Activated T-helper 1 cell treated with anti-CD3 and anti-CD28 coated beads, Interleukin-12 subunit alpha, Interleukin-12 subunit beta, Interleukin-2, Interleukin-4 antibody, amounts not matched to agents 30 ng/mL and 10 ng/mL and 1 ng/mL, durations not matched to agents 14 hours and 24 hours and 36 hours (primary cell): ENCODE results near the gene SEC14L6. TPM values are rescaled to one million over a fixed set of nuclear protein-coding genes. Genes with fewer than 3 reads are reported as not detected.
"Not testable (repeated sequence)": the region's sequence is repeated elsewhere in the genome, so short reads cannot be mapped to it uniquely, and the experiment has no call there.

Source experiments
- DNase-seq: peaks from one replicate; pipeline ENCODE4 v3.0.0; 2021; ENCODE audit warnings: low spot score
- H3K27ac Mint-ChIP-seq: one replicate; pipeline ENCODE4 v1.8.0; 2021; ENCODE audit warnings: mild to moderate bottlenecking, mixed read lengths
- H3K27me3 Mint-ChIP-seq: one replicate; pipeline ENCODE4 v1.8.0; 2022; ENCODE audit warnings: mild to moderate bottlenecking, moderate library complexity, mixed read lengths; ENCODE audit not compliant: insufficient read depth
- H3K36me3 Mint-ChIP-seq: one replicate; pipeline ENCODE4 v1.8.0; 2021; ENCODE audit warnings: low read depth, mixed read lengths
- H3K4me1 Mint-ChIP-seq: one replicate; pipeline ENCODE4 v1.8.0; 2021; ENCODE audit warnings: low read depth, mixed read lengths
- H3K4me3 Mint-ChIP-seq: one replicate; pipeline ENCODE4 v1.8.0; 2021; ENCODE audit warnings: mild to moderate bottlenecking, moderate library complexity, mixed read lengths
- H3K9me3 Mint-ChIP-seq: one replicate; pipeline ENCODE4 v1.8.0; 2021; ENCODE audit warnings: mixed read lengths
- intact Hi-C: fragments of 100-400 bp; cut with micrococcal nuclease; formaldehyde crosslinking; loops from one replicate; pipeline ENCODE4 v1.15.1; 2024
- total RNA-seq: library from RNA; stranded (reverse); gene quantifications from 2 replicates; pipeline ENCODE4 v1.2.3, GENCODE V29; 2022

Gene SEC14L6
- total RNA-seq, 1 donor from 2014 or later, result not detected

- Mint-ChIP-seq H3K36me3 (no peaks in the 10 kb centered on the region), H3K27ac (no peak overlapping the region), H3K27me3 (peaks cover 3% of the 10 kb centered on the region), H3K9me3 (no peaks in the 10 kb centered on the region), H3K4me1 (no peaks in the 10 kb centered on the region), H3K4me3 (no peak overlapping the region)
- no peak for DNase-seq
- intact Hi-C loops, result no loop called here
Observed at GRCh38 chr22:30562366-30562765, 15.8 kb upstream of the SEC14L6 start.

- no peaks in the 10 kb centered on the region for H3K9me3 Mint-ChIP-seq
- no peaks in the 10 kb centered on the region for H3K36me3 Mint-ChIP-seq
Observed at GRCh38 chr22:30561402-30562189, 15.1 kb upstream of the SEC14L6 start.

GRCh38 chr22:30560643-30561202 is 14.2 kb upstream of the SEC14L6 start:
- intact Hi-C loops, H3K4me1 Mint-ChIP-seq, H3K4me3 Mint-ChIP-seq, H3K27ac Mint-ChIP-seq, H3K27me3 Mint-ChIP-seq, DNase-seq, H3K36me3 Mint-ChIP-seq, H3K9me3 Mint-ChIP-seq: not testable (repeated sequence)

More at GRCh38 chr22:30561402-30562189, 15.1 kb upstream of the SEC14L6 start:
- Mint-ChIP-seq H3K4me1 (no peaks in the 10 kb centered on the region), H3K27me3 (no peaks in the 10 kb centered on the region), H3K4me3 (no peak overlapping the region), H3K27ac (no peak overlapping the region)
- intact Hi-C loops, result no loop called here
- no peak for DNase-seq

- Mint-ChIP-seq H3K36me3 (no peaks in the 10 kb centered on the region), H3K27me3 (no peaks in the 10 kb centered on the region)
- intact Hi-C loops, result no loop called here
Observed at GRCh38 chr22:30559889-30560288, 13.3 kb upstream of the SEC14L6 start.

GRCh38 chr22:30557243-30557642 is 10.7 kb upstream of the SEC14L6 start:
- Mint-ChIP-seq H3K27me3 (no peaks in the 10 kb centered on the region), H3K27ac (no peak overlapping the region), H3K36me3 (no peaks in the 10 kb centered on the region), H3K9me3 (no peaks in the 10 kb centered on the region), H3K4me3 (no peak overlapping the region), H3K4me1 (no peaks in the 10 kb centered on the region)
- no peak for DNase-seq
- intact Hi-C loops, result no loop called here

More at GRCh38 chr22:30559889-30560288, 13.3 kb upstream of the SEC14L6 start:
- no peak for DNase-seq
- Mint-ChIP-seq H3K4me3 (no peak overlapping the region), H3K27ac (no peak overlapping the region), H3K4me1 (no peaks in the 10 kb centered on the region), H3K9me3 (no peaks in the 10 kb centered on the region)

DNA sequence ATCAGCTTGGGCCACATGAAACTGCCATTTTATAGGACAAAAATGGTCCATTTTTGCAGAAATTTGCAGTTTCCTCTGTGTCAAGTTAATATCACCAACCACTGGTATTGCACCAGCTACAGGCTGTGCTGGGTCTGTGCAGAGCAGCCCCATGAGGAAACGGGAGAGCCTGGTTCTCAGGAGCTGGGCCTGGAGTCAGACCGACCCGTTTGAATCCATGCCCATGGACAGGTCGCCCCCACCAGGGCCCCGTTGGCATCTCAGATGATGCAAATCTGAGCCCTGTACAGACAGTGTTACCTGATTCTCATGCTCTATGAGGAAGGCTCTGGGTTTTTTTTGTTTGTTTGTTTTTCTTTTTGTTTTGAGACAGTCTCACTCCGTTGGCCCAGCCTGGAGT is 9.8 kb upstream of the SEC14L6 start:
- intact Hi-C loops, result no loop called here
- H3K36me3 Mint-ChIP-seq, result no peaks in the 10 kb centered on the region
- H3K9me3 Mint-ChIP-seq, result no peaks in the 10 kb centered on the region
- no peak for DNase-seq
- no peaks in the 10 kb centered on the region for H3K4me1 Mint-ChIP-seq
- H3K27me3 Mint-ChIP-seq, result no peaks in the 10 kb centered on the region
- no peak overlapping the region for H3K4me3 Mint-ChIP-seq
- no peak overlapping the region for H3K27ac Mint-ChIP-seq

DNA sequence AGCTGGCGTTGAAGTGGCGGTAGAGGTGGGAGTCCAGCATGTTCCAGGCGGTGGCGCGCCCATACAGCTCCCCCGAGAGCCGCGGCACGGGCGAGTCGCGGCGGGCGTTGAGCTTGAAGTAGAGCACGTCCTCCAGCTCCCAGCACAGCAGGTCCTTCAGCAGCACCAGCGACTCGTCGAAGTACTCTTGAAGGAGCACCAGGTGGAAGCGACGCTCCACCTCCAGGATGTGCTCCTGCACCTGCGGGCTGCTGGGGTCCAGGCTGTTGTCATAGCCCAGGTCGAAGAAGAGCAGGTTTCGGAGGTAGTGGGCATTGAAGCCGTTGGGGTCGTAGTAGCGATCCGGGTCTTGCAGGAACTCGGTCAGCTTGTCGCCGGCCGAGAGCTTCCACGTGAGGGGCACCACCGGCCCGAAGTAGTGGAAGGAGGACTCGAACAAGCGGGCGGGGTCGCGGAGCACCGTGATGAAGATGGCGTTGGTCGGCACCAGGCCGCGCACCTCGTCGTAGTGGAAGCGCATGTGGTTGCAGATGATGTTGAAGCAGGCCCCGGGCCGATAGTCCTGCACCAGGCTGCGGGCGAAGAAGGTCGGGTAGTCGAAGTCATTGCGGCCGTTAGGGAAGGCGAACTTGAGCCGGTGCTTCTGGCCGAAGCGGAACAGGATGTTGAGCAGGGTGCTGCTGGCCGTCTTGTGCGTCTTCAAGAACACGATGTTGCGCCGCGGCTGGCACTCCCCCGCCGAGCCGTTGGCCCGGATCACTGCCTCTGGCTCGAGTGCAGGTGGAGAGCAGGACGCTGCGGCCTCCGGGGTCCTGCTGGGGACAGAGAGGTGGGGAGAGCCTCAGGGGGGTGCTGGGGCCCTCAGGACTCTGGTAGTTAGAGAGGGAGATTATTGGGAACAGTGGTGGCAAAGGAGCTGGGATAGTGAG is 9.0 kb upstream of the SEC14L6 start:
- no peaks in the 10 kb centered on the region for H3K36me3 Mint-ChIP-seq
- H3K4me3 Mint-ChIP-seq, result no peak overlapping the region
- H3K27me3 Mint-ChIP-seq, result no peaks in the 10 kb centered on the region
- H3K27ac Mint-ChIP-seq, result no peak overlapping the region
- no peaks in the 10 kb centered on the region for H3K4me1 Mint-ChIP-seq
- intact Hi-C loops, result no loop called here
- DNase-seq, result no peak
- H3K9me3 Mint-ChIP-seq, result no peaks in the 10 kb centered on the region

DNA sequence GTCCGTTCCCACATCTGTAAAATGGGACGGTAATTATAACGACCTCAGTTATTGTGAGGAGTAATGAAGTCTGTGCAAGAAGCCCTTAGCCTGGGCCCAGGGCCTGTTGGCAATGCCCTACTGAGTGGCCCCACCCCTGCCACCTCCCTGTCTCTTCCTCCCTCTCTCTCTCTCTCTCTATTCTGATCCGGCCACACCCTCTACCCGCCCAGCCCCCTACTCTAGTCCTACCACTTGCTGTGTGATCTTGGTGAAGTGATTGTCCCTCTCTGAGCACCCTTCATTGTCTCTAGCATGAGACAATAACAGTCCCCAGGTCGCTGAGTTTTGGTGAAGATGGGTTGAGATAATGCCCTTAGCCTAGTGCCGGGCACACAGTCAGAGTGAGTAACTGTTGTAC is 7.4 kb upstream of the SEC14L6 start:
- Mint-ChIP-seq H3K4me1 (no peaks in the 10 kb centered on the region), H3K9me3 (no peaks in the 10 kb centered on the region), H3K27ac (no peak overlapping the region), H3K4me3 (no peak overlapping the region), H3K27me3 (no peaks in the 10 kb centered on the region), H3K36me3 (no peaks in the 10 kb centered on the region)
- intact Hi-C loops, result no loop called here
- DNase-seq, result no peak

DNA sequence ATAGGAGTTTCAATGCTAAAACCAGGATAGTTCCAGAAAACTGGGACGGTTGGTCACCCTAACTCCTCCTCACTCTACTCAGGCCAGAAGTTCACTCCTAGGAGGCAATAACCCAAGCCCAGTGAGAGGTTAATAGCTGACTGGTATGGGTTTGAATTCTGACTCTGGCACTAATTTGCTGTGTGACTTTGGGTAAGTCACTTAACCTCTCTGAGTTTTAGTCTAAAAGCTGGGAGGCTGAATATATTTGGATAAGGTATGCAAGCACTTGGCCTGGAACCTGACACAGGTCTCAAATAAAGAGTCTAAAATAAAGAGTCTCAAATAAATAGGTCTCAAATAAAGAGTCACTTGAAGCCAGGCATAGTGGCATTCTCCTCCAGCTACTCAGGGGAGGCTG is 6.2 kb upstream of the SEC14L6 start:
- H3K27me3 Mint-ChIP-seq, result no peaks in the 10 kb centered on the region
- H3K9me3 Mint-ChIP-seq, result no peaks in the 10 kb centered on the region
- no peak overlapping the region for H3K27ac Mint-ChIP-seq
- H3K4me1 Mint-ChIP-seq, result no peaks in the 10 kb centered on the region
- no peak for DNase-seq
- intact Hi-C loops, result no loop called here
- H3K4me3 Mint-ChIP-seq, result no peak overlapping the region
- no peaks in the 10 kb centered on the region for H3K36me3 Mint-ChIP-seq

DNA sequence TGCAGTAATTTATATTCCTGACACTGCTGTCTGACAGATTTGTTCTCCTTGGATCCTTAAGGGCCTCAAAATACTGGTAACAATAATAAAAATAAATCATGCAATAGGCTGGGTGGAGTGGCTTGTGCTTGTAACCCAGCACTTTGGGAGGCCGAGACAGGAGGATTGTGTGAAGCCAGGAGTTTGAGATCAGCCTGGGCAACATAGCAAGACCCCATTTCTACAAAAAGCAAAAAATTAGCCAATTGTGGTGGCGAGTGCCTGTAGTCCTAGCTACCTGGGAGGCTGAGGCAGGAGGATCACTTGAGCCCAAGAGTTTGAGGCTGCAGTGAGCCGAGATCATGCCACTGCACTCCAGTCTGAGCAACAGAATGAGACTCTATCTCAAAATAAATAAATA is 5.3 kb upstream of the SEC14L6 start:
- H3K36me3 Mint-ChIP-seq, DNase-seq, H3K27me3 Mint-ChIP-seq, H3K4me1 Mint-ChIP-seq, H3K4me3 Mint-ChIP-seq, intact Hi-C loops, H3K27ac Mint-ChIP-seq, H3K9me3 Mint-ChIP-seq: not testable (repeated sequence)

DNA sequence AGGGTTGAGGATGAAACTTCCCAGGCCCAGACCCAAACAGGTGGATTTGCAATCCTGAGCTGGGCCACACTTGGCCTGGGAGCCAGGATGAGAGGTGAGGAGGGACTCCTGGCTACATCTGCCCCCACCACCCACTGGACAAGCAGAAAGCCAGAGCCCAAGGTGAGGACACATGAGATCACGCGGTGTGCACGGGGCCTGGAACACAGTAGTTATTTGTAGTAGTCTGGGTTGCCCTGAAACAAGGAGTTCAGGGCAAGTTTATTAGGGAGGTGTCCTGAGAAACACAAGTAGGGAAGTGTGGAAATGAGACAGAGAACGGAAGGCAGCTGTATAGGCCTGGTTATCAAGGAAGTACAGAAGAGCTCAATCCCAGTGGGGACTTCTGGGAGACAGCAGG is 647 bp upstream of the SEC14L6 start:
- Mint-ChIP-seq H3K9me3 (no peaks in the 10 kb centered on the region), H3K27me3 (peaks cover 14% of the 10 kb centered on the region), H3K4me3 (no peak overlapping the region), H3K36me3 (no peaks in the 10 kb centered on the region), H3K27ac (no peak overlapping the region), H3K4me1 (no peaks in the 10 kb centered on the region)
- no peak for DNase-seq
- intact Hi-C loops, result no loop called here

DNA sequence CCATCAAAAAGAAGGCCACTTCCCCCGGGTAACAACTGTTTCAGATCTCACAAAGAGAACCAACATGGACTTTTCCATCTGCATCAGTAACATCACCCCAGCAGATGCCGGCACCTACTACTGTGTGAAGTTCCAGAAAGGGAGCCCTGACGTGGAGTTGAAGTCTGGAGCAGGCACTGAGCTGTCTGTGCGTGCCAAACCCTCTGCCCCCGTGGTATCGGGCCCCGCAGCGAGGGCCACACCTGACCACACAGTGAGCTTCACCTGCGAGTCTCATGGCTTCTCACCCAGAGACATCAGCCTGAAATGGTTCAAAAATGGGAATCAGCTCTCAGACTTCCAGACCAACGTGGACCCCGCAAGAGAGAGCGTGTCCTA is 3.7 kb downstream of the SEC14L6 start:
- Mint-ChIP-seq H3K36me3 (no peaks in the 10 kb centered on the region), H3K4me3 (no peak overlapping the region), H3K4me1 (no peaks in the 10 kb centered on the region), H3K27me3 (peaks cover 31% of the 10 kb centered on the region), H3K27ac (no peak overlapping the region), H3K9me3 (no peaks in the 10 kb centered on the region)
- intact Hi-C loops, result no loop called here
- no peak for DNase-seq
